NCI-H82 (cell line): Measurements from ENCODE around the gene CTSD.
A peak's percentile ranks its signal among the peaks of the same experiment; 100 is the strongest.

ENCODE experiments used
- DNase-seq: peaks from one replicate; lab custom pipeline; 2025; lab: John Stamatoyannopoulos, UW

The CTSD gene

GRCh38 chr11:1755692-1756561 lies 7.8 kb downstream of the CTSD start:
- no peak for DNase-seq

GRCh38 chr11:1755344-1755691 lies 8.4 kb downstream of the CTSD start:
- no peak for DNase-seq

GRCh38 chr11:1754376-1755150 lies 9.2 kb downstream of the CTSD start:
- no peak for DNase-seq

- no peak for DNase-seq
Observed at GRCh38 chr11:1753929-1754305, 9.8 kb downstream of the CTSD start.

- DNase-seq, result no peak
Observed at GRCh38 chr11:1753229-1753928, 10.3 kb downstream of the CTSD start.

GRCh38 chr11:1752907-1753228 lies 10.9 kb downstream of the CTSD start:
- DNase-seq, result no peak

GRCh38 chr11:1751999-1752906 lies 11.5 kb downstream of the CTSD start:
- DNase-seq, result peak; percentile 11

- DNase-seq, result no peak
Observed at GRCh38 chr11:1751531-1751921, 12.2 kb downstream of the CTSD start.

- no peak for DNase-seq
Observed at GRCh38 chr11:1750840-1751530, 12.7 kb downstream of the CTSD start.

GRCh38 chr11:1750481-1750839 lies 13.3 kb downstream of the CTSD start, which contains the start of gene IFITM10:
IFITM10 (minus strand) TSS chr11:1750595; CDS start chr11:1750442, 153 bp downstream.
- DNase-seq, result peak; percentile 7

GRCh38 chr11:1749395-1750351 lies 14.1 kb downstream of the CTSD start:
- DNase-seq, result no peak

GRCh38 chr11:1748636-1749394 lies 14.9 kb downstream of the CTSD start:
- DNase-seq, result no peak

- no peak for DNase-seq
Observed at GRCh38 chr11:1747753-1748635, 15.7 kb downstream of the CTSD start.

GRCh38 chr11:1746956-1747752 lies 16.6 kb downstream of the CTSD start:
- DNase-seq, result no peak

- DNase-seq, result no peak
Observed at GRCh38 chr11:1746511-1746931, 17.2 kb downstream of the CTSD start.

GRCh38 chr11:1745701-1746320 lies 17.9 kb downstream of the CTSD start:
- no peak for DNase-seq
